GM21825 (cell line): ENCODE data around the gene ARRDC2.
"Not testable (repeated sequence)": the region's sequence is repeated elsewhere in the genome, so short reads cannot be mapped to it uniquely, and the experiment has no call there.

Experiments
- ATAC-seq: cut with Tn5 transposase; IDR thresholded peaks from one replicate; pipeline ENCODE4 v1.9.1; 2021; ENCODE audit warnings: mild to moderate bottlenecking, moderate library complexity; ENCODE audit not compliant: unreplicated experiment

Gene ARRDC2

GRCh38 chr19:18016209-18016910, 8.4 kb downstream of the ARRDC2 start:
- ATAC-seq: no peak

DNA sequence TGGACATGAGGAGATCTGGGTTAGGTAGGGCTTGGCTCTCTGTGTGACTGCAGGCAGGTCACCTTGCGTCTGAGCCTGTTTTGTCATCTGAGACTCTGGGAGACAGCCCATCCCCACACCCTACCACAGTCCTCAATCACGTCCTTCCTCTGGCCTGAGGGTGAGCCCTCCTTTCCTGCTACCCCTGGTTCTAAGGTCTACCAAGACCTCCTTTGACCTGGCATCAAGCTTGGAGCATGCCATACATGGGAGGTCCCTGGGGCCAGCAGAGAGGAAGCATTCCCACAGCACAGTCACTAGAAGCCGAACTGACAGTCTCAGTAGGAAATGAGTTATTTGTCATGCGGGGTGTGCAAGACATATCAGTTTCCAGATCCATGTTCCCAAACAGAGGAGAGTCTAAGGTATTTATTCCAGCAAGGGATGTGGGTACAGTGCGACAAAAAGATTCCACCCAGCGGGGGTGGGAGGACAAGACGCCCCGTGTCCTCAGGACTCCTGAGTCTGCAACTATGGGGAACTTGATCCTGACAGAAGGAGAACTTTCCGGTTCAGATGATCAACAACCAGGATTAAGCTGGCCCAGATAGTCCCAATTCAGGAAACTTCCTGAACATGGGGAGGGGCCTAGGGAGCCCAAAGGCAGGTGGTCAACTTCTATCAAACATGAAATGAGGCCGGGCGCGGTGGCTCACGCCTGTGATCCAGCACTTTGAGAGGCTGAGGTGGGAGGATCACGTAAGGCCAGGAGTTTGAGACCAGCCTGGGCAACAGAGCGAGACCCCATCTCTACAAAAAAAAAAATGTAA, 9.5 kb downstream of the ARRDC2 start:
- no peak for ATAC-seq

- ATAC-seq: no peak
Observed at GRCh38 chr19:18020212-18021085, 12.5 kb downstream of the ARRDC2 start.

GRCh38 chr19:18021121-18021755, 13.3 kb downstream of the ARRDC2 start:
- no peak for ATAC-seq

GRCh38 chr19:18023622-18024251, 15.8 kb downstream of the ARRDC2 start:
- peak; percentile 35 for ATAC-seq

- no peak for ATAC-seq
Observed at GRCh38 chr19:18027151-18027550, 19.2 kb downstream of the ARRDC2 start.

DNA sequence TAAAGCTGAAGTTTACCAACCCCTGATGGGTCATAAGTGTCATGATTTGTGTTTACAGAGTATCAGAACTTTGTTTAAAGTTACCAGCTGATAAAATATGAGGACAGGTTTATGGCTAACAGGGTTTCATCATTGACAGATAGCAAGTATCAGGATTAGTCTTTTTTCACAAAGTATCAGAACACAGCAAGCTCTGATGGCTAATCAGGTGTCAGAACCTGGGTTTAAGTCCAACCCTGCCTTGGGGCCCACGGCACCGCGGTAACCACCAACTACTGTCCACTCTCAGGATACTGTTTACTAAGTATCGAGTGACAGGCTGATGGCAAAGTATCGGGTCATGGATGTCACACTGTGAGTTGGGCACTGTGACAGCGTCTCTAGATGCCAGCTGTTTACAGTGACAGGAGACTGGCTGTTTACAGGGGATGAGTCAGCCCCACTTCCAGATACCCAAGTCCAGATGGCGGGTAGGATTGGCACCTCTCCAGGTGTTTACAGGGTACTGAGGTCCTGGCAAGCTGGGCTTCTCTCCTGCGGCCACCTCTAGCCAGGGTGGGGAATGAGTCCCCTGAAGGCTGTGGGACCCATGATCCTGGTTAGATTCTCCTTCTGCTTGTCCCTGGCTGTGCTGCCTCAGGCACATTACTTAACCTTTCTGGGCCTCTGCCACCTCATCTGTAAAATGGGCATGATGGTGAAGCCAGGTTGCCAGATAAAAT, 21.8 kb downstream of the ARRDC2 start:
- no peak for ATAC-seq

GRCh38 chr19:18031401-18031800, 23.4 kb downstream of the ARRDC2 start:
- ATAC-seq: not testable (repeated sequence)

GRCh38 chr19:18032102-18032501, 24.1 kb downstream of the ARRDC2 start:
- ATAC-seq: not testable (repeated sequence)

DNA sequence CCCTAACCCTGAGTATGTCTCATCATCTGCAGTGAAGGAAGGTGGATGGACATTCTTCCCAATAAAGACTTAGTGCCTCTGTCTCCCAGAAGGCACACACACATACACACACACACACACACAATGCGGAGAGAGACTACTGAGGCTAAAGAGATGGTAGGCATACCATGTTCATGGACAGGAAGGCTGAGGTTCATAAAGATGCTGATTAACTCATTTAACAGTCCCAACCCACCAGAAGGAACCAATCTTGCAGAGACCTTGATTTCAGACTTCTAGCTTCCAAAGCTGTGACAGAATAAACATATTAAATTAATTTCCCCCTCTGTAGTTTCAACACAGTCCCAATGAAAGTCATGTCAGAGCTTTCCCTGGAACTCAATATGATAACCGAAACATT, 33.1 kb downstream of the ARRDC2 start:
- no peak for ATAC-seq

- ATAC-seq: no peak
Observed at GRCh38 chr19:18043676-18044075, 35.7 kb downstream of the ARRDC2 start.

- peak; percentile 90 for ATAC-seq
Observed at GRCh38 chr19:18044825-18045304, 36.9 kb downstream of the ARRDC2 start.

DNA sequence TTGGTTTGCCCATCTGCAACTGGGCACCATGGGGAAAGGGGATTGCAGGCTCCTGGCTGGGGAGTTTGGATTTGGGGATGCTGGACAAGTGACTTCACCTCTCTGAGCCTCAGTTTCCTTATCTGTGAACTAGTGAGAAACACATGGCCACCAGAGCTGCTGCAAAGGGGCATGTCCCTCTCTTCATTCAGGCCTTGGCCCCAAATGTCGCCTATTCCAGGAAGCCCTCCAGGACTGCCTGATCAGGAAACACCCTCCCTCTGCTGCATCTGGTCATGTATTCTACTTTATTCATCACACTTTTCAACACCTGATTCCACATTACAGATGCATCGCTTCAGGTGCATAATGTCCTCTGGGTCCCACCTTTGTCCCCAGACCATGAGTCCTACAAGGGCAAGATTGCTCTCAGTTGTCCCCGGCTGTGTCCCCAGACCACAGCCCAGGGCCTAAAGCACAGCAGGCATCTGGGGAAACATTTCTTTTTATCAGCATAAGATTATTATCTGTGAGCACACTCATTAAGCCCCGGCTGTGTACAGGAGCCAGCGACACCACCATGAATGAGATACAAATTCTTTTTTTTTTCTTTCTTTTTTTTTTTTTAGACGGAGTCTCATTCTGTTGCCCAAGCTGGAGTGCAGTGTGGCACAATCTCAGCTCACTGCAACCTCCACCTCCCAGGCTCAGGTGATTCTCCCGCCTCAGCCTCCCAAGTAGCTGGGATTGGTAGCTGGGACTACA, 37.5 kb downstream of the ARRDC2 start:
- no peak for ATAC-seq

DNA sequence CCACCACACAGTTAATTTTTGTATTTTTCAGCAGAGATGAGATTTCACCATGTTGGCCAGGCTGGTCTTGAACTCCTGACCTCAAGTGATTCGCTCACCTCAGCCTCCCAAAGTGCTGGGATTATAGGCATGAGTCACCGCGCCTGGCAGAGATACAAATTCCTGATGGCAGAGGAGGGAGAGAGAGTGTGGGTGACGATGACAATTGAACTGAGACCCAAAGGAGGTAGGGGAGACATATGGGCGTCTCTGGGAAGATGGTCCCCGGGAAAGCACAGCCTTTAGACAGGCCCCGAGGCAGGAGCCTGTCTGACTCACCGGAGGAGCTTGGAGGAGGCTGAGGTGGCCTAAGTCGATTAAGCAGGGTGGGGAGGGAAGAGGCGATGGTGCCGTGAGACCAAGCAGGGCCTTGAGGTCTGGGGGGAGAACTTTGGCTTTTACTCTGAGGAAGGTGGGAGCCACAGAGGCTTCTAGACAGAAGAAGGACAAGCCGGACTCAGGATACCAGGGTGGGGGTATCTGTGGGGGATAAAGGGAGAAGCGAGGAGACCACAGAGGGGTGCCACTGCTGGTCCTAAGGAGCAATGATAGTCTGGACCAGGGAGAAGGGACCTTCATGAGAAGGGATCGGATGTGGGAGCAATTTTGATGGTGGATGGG, 38.2 kb downstream of the ARRDC2 start:
- no peak for ATAC-seq

- no peak for ATAC-seq
Observed at GRCh38 chr19:18049385-18049784, 41.4 kb downstream of the ARRDC2 start.

DNA sequence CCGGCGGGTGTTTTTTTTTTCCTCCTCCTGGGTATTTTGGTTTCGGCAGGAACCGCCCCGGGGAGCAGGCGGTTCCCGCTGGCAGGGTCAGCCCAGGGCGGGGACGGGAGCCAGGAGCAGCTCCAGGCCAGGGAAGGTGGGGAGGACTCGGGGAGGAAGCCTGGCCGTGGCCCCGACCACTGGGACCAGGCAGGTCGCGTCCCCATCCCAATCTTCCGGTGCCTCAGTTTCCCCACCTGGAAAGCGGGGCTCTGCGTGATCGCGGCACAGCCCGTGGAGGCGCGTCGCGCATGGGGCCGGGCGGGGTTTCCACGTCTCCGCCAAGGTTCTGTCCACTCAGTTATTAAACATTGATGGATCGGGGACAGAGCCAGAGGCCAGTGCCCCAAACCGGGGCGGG, 43.9 kb downstream of the ARRDC2 start:
- no peak for ATAC-seq

- no peak for ATAC-seq
Observed at GRCh38 chr19:18053576-18054219, 45.7 kb downstream of the ARRDC2 start.

- no peak for ATAC-seq
Observed at GRCh38 chr19:18055967-18056366, 48.0 kb downstream of the ARRDC2 start.
